Osteoblast (primary cell): Measurements from ENCODE around the gene ZFYVE27. TPM values are rescaled to one million over a fixed set of nuclear protein-coding genes. Genes with fewer than 3 reads are reported as not detected.

Experiments used
- DNase-seq: peaks from one replicate; pipeline ENCODE4 v3.0.0; 2011; ENCODE audit warnings: low spot score, mixed read lengths; ENCODE audit not compliant: insufficient read length; ENCODE audit errors: missing footprints
- H2AFZ ChIP-seq: 2 replicates; pipeline ENCODE4 v1.6.0; 2011; ENCODE audit warnings: mild to moderate bottlenecking, low read length
- H3K27ac ChIP-seq: 2 replicates; pipeline ENCODE4 v1.5.1; 2011; ENCODE audit warnings: mild to moderate bottlenecking, low read depth, low read length, moderate library complexity
- H3K27me3 ChIP-seq: 2 replicates; pipeline ENCODE4 v1.6.0; 2012; ENCODE audit warnings: mild to moderate bottlenecking, control low read depth, inconsistent platforms, low read length, moderate library complexity; ENCODE audit not compliant: insufficient read depth
- H3K36me3 ChIP-seq: 2 replicates; pipeline ENCODE4 v1.5.1; 2011; ENCODE audit warnings: mild to moderate bottlenecking, low read length, control low read depth, moderate library complexity; ENCODE audit not compliant: insufficient read depth
- H3K4me1 ChIP-seq: 2 replicates; pipeline ENCODE4 v1.5.1; 2011; ENCODE audit warnings: mild to moderate bottlenecking, low read length, control low read depth, moderate library complexity; ENCODE audit not compliant: insufficient read depth
- H3K4me2 ChIP-seq: 2 replicates; pipeline ENCODE4 v1.6.0; 2011; ENCODE audit warnings: mild to moderate bottlenecking, low read length; ENCODE audit not compliant: insufficient read depth
- H3K4me3 ChIP-seq: fragments of 200-600 bp; sonication (generic); 3 replicates; pipeline ENCODE4 v1.5.1; 2012; ENCODE audit warnings: mild to moderate bottlenecking, low read length, inconsistent platforms; ENCODE audit not compliant: insufficient read depth
- H3K79me2 ChIP-seq: 2 replicates; pipeline ENCODE4 v1.6.0; 2012; ENCODE audit warnings: mild to moderate bottlenecking, low read length, control low read depth, inconsistent platforms; ENCODE audit not compliant: insufficient read depth
- H3K9me3 ChIP-seq: 2 replicates; pipeline ENCODE4 v1.5.1; 2011; ENCODE audit warnings: low read depth, low read length, control low read depth
- H4K20me1 ChIP-seq: 2 replicates; pipeline ENCODE4 v1.6.0; 2012; ENCODE audit warnings: mild to moderate bottlenecking, low read length, control low read depth; ENCODE audit not compliant: insufficient read depth
- CTCF ChIP-seq: IDR thresholded peaks from 2 replicates; pipeline ENCODE4 v1.5.1; 2011; ENCODE audit warnings: mild to moderate bottlenecking, low read depth, low read length, moderate library complexity; ENCODE audit errors: extremely low read depth
- total RNA-seq: library from RNA; depleted of rRNA; stranded (reverse); fragments of >200 nt; gene quantifications from 2 replicates; pipeline ENCODE4 v1.2.3, GENCODE V29; 2012

The ZFYVE27 gene
- total RNA-seq, 1 donor, result 19.9 TPM

- peaks cover 5% of the 10 kb centered on the region for H3K27me3 ChIP-seq
- no peak overlapping the region for H3K27ac ChIP-seq
- H2AFZ ChIP-seq, result no peak overlapping the region
- H4K20me1 ChIP-seq, result no peaks in the 10 kb centered on the region
- no peaks in the 10 kb centered on the region for H3K79me2 ChIP-seq
- H3K4me3 ChIP-seq, result no peak overlapping the region
- no peak for DNase-seq
- H3K9me3 ChIP-seq, result no peaks in the 10 kb centered on the region
- no peak overlapping the region for H3K4me2 ChIP-seq
- H3K36me3 ChIP-seq, result no peaks in the 10 kb centered on the region
- no peaks in the 10 kb centered on the region for H3K4me1 ChIP-seq
- TF ChIP-seq CTCF, result no peak
These were observed 41.7 kb downstream of the ZFYVE27 start for GRCh38 chr10:97778452-97779302.

GRCh38 chr10:97779492-97779891 lies 42.6 kb downstream of the ZFYVE27 start:
- Histone ChIP-seq H3K79me2 (no peaks in the 10 kb centered on the region), H3K4me1 (no peaks in the 10 kb centered on the region), H3K4me3 (no peak overlapping the region), H3K36me3 (no peaks in the 10 kb centered on the region), H2AFZ (no peak overlapping the region), H3K27ac (no peak overlapping the region), H3K9me3 (no peaks in the 10 kb centered on the region), H4K20me1 (no peaks in the 10 kb centered on the region), H3K4me2 (no peak overlapping the region), H3K27me3 (peaks cover 2% of the 10 kb centered on the region)
- no peak for TF ChIP-seq CTCF
- peak; percentile 76 for DNase-seq

GRCh38 chr10:97779975-97780374 lies 43.0 kb downstream of the ZFYVE27 start:
- Histone ChIP-seq H4K20me1 (no peaks in the 10 kb centered on the region), H3K4me2 (no peak overlapping the region), H2AFZ (no peak overlapping the region), H3K4me3 (no peak overlapping the region), H3K79me2 (no peaks in the 10 kb centered on the region), H3K9me3 (no peaks in the 10 kb centered on the region), H3K27me3 (peaks cover 2% of the 10 kb centered on the region), H3K4me1 (no peaks in the 10 kb centered on the region), H3K36me3 (no peaks in the 10 kb centered on the region), H3K27ac (no peak overlapping the region)
- no peak for DNase-seq
- no peak for TF ChIP-seq CTCF

- H3K79me2 ChIP-seq, result no peaks in the 10 kb centered on the region
- no peak overlapping the region for H2AFZ ChIP-seq
- H3K36me3 ChIP-seq, result no peaks in the 10 kb centered on the region
- TF ChIP-seq CTCF, result no peak
- peaks cover 2% of the 10 kb centered on the region for H3K27me3 ChIP-seq
- H3K27ac ChIP-seq, result no peak overlapping the region
- no peak overlapping the region for H3K4me3 ChIP-seq
- H3K9me3 ChIP-seq, result no peaks in the 10 kb centered on the region
- DNase-seq, result peak; percentile 82
- H3K4me2 ChIP-seq, result no peak overlapping the region
- H4K20me1 ChIP-seq, result no peaks in the 10 kb centered on the region
- no peaks in the 10 kb centered on the region for H3K4me1 ChIP-seq
These were observed 44.1 kb downstream of the ZFYVE27 start for GRCh38 chr10:97780841-97781617.
